B cell (primary cell): ENCODE measurements around the gene KCNJ6. TPM values are rescaled to one million over a fixed set of nuclear protein-coding genes. Genes with fewer than 3 reads are reported as not detected.
"Not testable (repeated sequence)": the region's sequence is repeated elsewhere in the genome, so short reads cannot be mapped to it uniquely, and the experiment has no call there.

Experiments used
- ATAC-seq: fragments of 200-7000 bp; cut with Tn5 transposase; one replicate; pipeline ENCODE4 v1.10.0; 2021; ENCODE audit warnings: low read depth, mild to moderate bottlenecking, moderate number of reproducible peaks, moderate library complexity
- CTCF ChIA-PET: fragments of 350-600 bp; sonication (Branson Sonifier 250); formaldehyde crosslinking; loops from one replicate; lab custom pipeline; 2021; ENCODE audit warnings: antibody characterized with exemption, inconsistent platforms; lab: Charles Lee
- POLR2A ChIA-PET: fragments of 350-600 bp; sonication (Branson Sonifier 250); formaldehyde crosslinking; loops from one replicate; lab custom pipeline; 2021; ENCODE audit warnings: antibody characterized with exemption; lab: Charles Lee
- DNase-seq: peaks from one replicate; pipeline ENCODE4 v3.0.0; 2013
- H2AFZ ChIP-seq: 2 replicates; pipeline ENCODE4 v1.6.1; 2012; ENCODE audit warnings: mild to moderate bottlenecking, low read depth, low read length; ENCODE audit not compliant: insufficient read depth, poor library complexity, severe bottlenecking
- H3K27ac ChIP-seq, 2 donors: 1 replicate in 1 of 2; 2 replicates in 1 of 2; pipeline ENCODE4 v1.5.1; 2012 to 2013; ENCODE audit warnings: low read length in 2 of 2, mild to moderate bottlenecking in 2 of 2, moderate library complexity in 1 of 2
- H3K27me3 ChIP-seq, 4 experiments: fragments of 200-600 bp in 1 of 4; sonication (generic) in 1 of 4; replicated peaks in 1 of 4; 1 replicate in 2 of 4; 2 replicates in 2 of 4; pipeline versions ENCODE4 v1.6.1 to v1.7.0; 2013 to 2016; ENCODE audit warnings: low read length in 3 of 4, mild to moderate bottlenecking in 2 of 4, mixed read lengths in 1 of 4, moderate library complexity in 1 of 4; ENCODE audit not compliant: insufficient read depth in 4 of 4, control insufficient read depth in 3 of 4; ENCODE audit errors: control extremely low read depth in 1 of 4
- H3K36me3 ChIP-seq, 2 experiments: replicated peaks in 1 of 2; 1 replicate in 1 of 2; 2 replicates in 1 of 2; pipeline versions ENCODE4 v1.6.1 to v1.7.1; 2013; ENCODE audit warnings: low read length in 1 of 2; ENCODE audit not compliant: insufficient read depth in 2 of 2, control insufficient read depth in 1 of 2; ENCODE audit errors: control extremely low read depth in 1 of 2, extremely low read depth in 1 of 2
- H3K4me1 ChIP-seq, 2 donors: fragments of 200-600 bp in 1 of 2; sonication (generic) in 1 of 2; 1 replicate in 1 of 2; 2 replicates in 1 of 2; pipeline versions ENCODE4 v1.5.1 to v1.6.1; 2013 to 2017; ENCODE audit warnings: low read length in 2 of 2; ENCODE audit not compliant: control insufficient read depth in 2 of 2, insufficient read depth in 2 of 2
- H3K4me2 ChIP-seq: replicated peaks from 2 replicates; pipeline ENCODE3; 2012; ENCODE audit warnings: mild to moderate bottlenecking, low read depth, low read length; ENCODE audit not compliant: poor library complexity, severe bottlenecking
- H3K4me3 ChIP-seq, 5 experiments: fragments of 200-600 bp in 1 of 5; sonication (generic) in 1 of 5; 1 replicate in 3 of 5; 2 replicates in 2 of 5; pipeline versions ENCODE4 v1.5.1 to v1.7.0; 2011 to 2016; ENCODE audit warnings: low read length in 4 of 5, mild to moderate bottlenecking in 4 of 5, low read depth in 2 of 5, control low read depth in 1 of 5, moderate library complexity in 1 of 5; ENCODE audit not compliant: insufficient read depth in 1 of 5; ENCODE audit errors: control extremely low read depth in 1 of 5, extremely low read depth in 1 of 5
- H3K79me2 ChIP-seq: fragments of 200-600 bp; sonication (generic); one replicate; pipeline ENCODE4 v1.6.0; 2016; ENCODE audit warnings: low read length; ENCODE audit not compliant: control insufficient read depth, insufficient read depth
- H3K9ac ChIP-seq: fragments of 200-600 bp; sonication (generic); 2 replicates; pipeline ENCODE4 v1.6.1; 2017; ENCODE audit warnings: mild to moderate bottlenecking, low read length, moderate library complexity
- H3K9me3 ChIP-seq, 3 donors: one replicate each; pipeline versions ENCODE4 v1.6.1 to v1.7.1; 2013; ENCODE audit warnings: low read length in 2 of 3; ENCODE audit not compliant: control insufficient read depth in 2 of 3, insufficient read depth in 1 of 3; ENCODE audit errors: control extremely low read depth in 1 of 3
- H4K20me1 ChIP-seq: 2 replicates; pipeline ENCODE4 v1.6.0; 2012; ENCODE audit warnings: mild to moderate bottlenecking, low read length; ENCODE audit not compliant: insufficient read depth, control insufficient read depth, poor library complexity, severe bottlenecking
- H3K27ac Mint-ChIP-seq: one replicate; pipeline ENCODE4 v1.8.0; 2021; ENCODE audit warnings: mixed read lengths
- H3K27me3 Mint-ChIP-seq: one replicate; pipeline ENCODE4 v1.8.0; 2021; ENCODE audit warnings: mixed read lengths
- H3K4me1 Mint-ChIP-seq: one replicate; pipeline ENCODE4 v1.8.0; 2021; ENCODE audit warnings: mixed read lengths
- H3K4me3 Mint-ChIP-seq: one replicate; pipeline ENCODE4 v1.8.0; 2021; ENCODE audit warnings: mixed read lengths
- H3K9me3 Mint-ChIP-seq: one replicate; pipeline ENCODE4 v1.8.0; 2022; ENCODE audit warnings: mixed read lengths; ENCODE audit not compliant: insufficient read depth
- CTCF ChIP-seq: fragments of 200-600 bp; IDR thresholded peaks from one replicate; pipeline ENCODE4 v1.8.0; 2022; ENCODE audit warnings: antibody characterized with exemption, mild to moderate bottlenecking
- EZH2 ChIP-seq: IDR thresholded peaks from 2 replicates; pipeline ENCODE4 v1.6.1; 2012; ENCODE audit warnings: borderline replicate concordance, low read depth, mild to moderate bottlenecking, moderate library complexity, low read length; ENCODE audit not compliant: insufficient read depth, poor library complexity, severe bottlenecking
- WGBS: methylation state at CpG from one replicate; pipeline ENCODE4 v1.1.5; 2013; ENCODE audit warnings: missing lambda C conversion rate; ENCODE audit not compliant: insufficient coverage; 5-methylcytosine and 5-hydroxymethylcytosine counted together
- intact Hi-C: fragments of 100-400 bp; cut with micrococcal nuclease; formaldehyde crosslinking; loops from one replicate; pipeline ENCODE4 v1.10.0; 2022
- polyA plus RNA-seq: library from polyadenylated mRNA; depleted of rRNA; stranded (reverse); fragments of >200 nt; gene quantifications from 2 replicates; pipeline ENCODE4 v1.2.3, GENCODE V29; 2012
- total RNA-seq, 2 donors: library from RNA; stranded (reverse); fragments of 120-200 nt in 1 of 2; gene quantifications; 1 replicate in 1 of 2; 2 replicates in 1 of 2; pipeline versions ENCODE4 v1.2.3 to v1.2.4, GENCODE V29; 2013 to 2022

KCNJ6 gene
- total and polyA plus RNA-seq, 2 donors (not counting 1 experiment from before 2014, with no cell fraction given) = not detected

- H3K4me2 ChIP-seq = no peak overlapping the region
Measured at GRCh38 chr21:37645848-37646247, 270.4 kb downstream of the KCNJ6 start.

GRCh38 chr21:37644636-37645035, 271.6 kb downstream of the KCNJ6 start:
- H3K9me3 ChIP-seq = no peaks in the 10 kb centered on the region
- H3K79me2 ChIP-seq = no peaks in the 10 kb centered on the region
- peaks cover 0 to 5% (median 2%) of the 10 kb centered on the region in 4 experiments for H3K27me3 ChIP-seq
- H3K4me3 Mint-ChIP-seq = no peak overlapping the region
- ChIA-PET POLR2A (interaction anchor here (0.5 kb wide), 1 partner anchor 460 kb away, joined by 3 read pairs; no protein-coding TSS in a partner anchor), CTCF (no interaction called here)
- H3K4me1 Mint-ChIP-seq = peaks cover 3% of the 10 kb centered on the region
- no peaks in the 10 kb centered on the region for H3K9me3 Mint-ChIP-seq
- no peaks in the 10 kb centered on the region for H3K36me3 ChIP-seq
- H3K4me3 ChIP-seq = no peak overlapping the region
- 46% methylated on average over 4 of the region's 8 CpGs for WGBS
- H3K4me2 ChIP-seq = no peak overlapping the region
- ATAC-seq = no peak
- no peaks in the 10 kb centered on the region for H4K20me1 ChIP-seq
- H2AFZ ChIP-seq = no peak overlapping the region
- no peak overlapping the region for H3K27ac ChIP-seq
- no peak overlapping the region for H3K27ac Mint-ChIP-seq
- DNase-seq = no peak
- TF ChIP-seq EZH2 (no peak), CTCF (no peak)
- H3K9ac ChIP-seq = no peak overlapping the region
- intact Hi-C loops = no loop called here
- peaks cover 54% of the 10 kb centered on the region for H3K27me3 Mint-ChIP-seq
- peaks cover 0 to 3% of the 10 kb centered on the region in 2 donors for H3K4me1 ChIP-seq

More at GRCh38 chr21:37645848-37646247, 270.4 kb downstream of the KCNJ6 start:
- Histone ChIP-seq H3K27ac (no peak overlapping the region), H3K27me3 (peaks cover 0 to 5% (median 2%) of the 10 kb centered on the region in 4 experiments), H4K20me1 (no peaks in the 10 kb centered on the region), H3K9me3 (no peaks in the 10 kb centered on the region), H3K4me3 (no peak overlapping the region), H2AFZ (no peak overlapping the region), H3K9ac (no peak overlapping the region), H3K79me2 (no peaks in the 10 kb centered on the region), H3K4me1 (no peaks in the 10 kb centered on the region), H3K36me3 (no peaks in the 10 kb centered on the region)
- ATAC-seq (no peak), DNase-seq (no peak)
- Mint-ChIP-seq H3K9me3 (no peaks in the 10 kb centered on the region), H3K4me3 (no peak overlapping the region), H3K27ac (no peak overlapping the region), H3K27me3 (peaks cover 51% of the 10 kb centered on the region), H3K4me1 (no peaks in the 10 kb centered on the region)
- no peak for TF ChIP-seq CTCF
- no peak for TF ChIP-seq EZH2
- intact Hi-C loops = no loop called here
- ChIA-PET POLR2A (no interaction called here), CTCF (no interaction called here)
- WGBS = no CpG with 5 or more reads among the region's 6 CpGs

GRCh38 chr21:37643862-37644261, 272.4 kb downstream of the KCNJ6 start:
- H3K9me3 Mint-ChIP-seq, H3K9ac ChIP-seq, H4K20me1 ChIP-seq, H3K4me1 ChIP-seq, H2AFZ ChIP-seq, H3K9me3 ChIP-seq, DNase-seq, H3K4me2 ChIP-seq, intact Hi-C loops, H3K27ac ChIP-seq, H3K4me3 ChIP-seq, H3K27ac Mint-ChIP-seq, H3K4me3 Mint-ChIP-seq, H3K27me3 ChIP-seq, H3K4me1 Mint-ChIP-seq, H3K79me2 ChIP-seq, ATAC-seq, H3K36me3 ChIP-seq: not testable (repeated sequence)
- ChIA-PET CTCF (interaction anchor here (0.5 kb wide), 1 partner anchor 1642 kb away, joined by 3 read pairs; no protein-coding TSS in a partner anchor), POLR2A (interaction anchor here (0.5 kb wide), 1 partner anchor 459 kb away, joined by 3 read pairs; no protein-coding TSS in a partner anchor)
- H3K27me3 Mint-ChIP-seq = peaks cover 56% of the 10 kb centered on the region
